CD4-positive, alpha-beta T cell treated with Interleukin-10 for 1 hour (primary cell): ENCODE data around the gene GRIK4.

Source experiments
- DNase-seq: peaks from one replicate; pipeline ENCODE4 v3.0.0-alpha.2; 2020

GRIK4 gene

DNA sequence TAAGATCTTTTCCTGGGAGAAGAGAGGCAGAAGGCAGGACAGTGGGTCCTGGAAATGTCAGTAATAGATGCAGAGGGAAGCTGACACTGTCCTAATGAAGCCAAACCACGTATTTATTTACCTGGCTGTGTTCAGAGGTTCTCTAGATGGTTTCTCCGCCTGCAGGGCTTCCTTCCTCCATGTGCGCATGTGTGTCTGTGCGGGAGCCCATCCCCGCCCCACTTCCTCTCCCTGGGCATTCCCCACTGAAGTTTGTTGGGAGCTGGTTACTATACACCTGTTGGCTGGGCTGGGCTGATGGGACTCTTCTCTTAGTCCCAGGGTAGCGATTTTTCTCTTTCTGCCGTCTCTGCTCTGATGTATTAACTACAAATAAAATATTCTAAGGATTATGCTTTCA lies 307.5 kb downstream of the GRIK4 start:
- no peak for DNase-seq

DNA sequence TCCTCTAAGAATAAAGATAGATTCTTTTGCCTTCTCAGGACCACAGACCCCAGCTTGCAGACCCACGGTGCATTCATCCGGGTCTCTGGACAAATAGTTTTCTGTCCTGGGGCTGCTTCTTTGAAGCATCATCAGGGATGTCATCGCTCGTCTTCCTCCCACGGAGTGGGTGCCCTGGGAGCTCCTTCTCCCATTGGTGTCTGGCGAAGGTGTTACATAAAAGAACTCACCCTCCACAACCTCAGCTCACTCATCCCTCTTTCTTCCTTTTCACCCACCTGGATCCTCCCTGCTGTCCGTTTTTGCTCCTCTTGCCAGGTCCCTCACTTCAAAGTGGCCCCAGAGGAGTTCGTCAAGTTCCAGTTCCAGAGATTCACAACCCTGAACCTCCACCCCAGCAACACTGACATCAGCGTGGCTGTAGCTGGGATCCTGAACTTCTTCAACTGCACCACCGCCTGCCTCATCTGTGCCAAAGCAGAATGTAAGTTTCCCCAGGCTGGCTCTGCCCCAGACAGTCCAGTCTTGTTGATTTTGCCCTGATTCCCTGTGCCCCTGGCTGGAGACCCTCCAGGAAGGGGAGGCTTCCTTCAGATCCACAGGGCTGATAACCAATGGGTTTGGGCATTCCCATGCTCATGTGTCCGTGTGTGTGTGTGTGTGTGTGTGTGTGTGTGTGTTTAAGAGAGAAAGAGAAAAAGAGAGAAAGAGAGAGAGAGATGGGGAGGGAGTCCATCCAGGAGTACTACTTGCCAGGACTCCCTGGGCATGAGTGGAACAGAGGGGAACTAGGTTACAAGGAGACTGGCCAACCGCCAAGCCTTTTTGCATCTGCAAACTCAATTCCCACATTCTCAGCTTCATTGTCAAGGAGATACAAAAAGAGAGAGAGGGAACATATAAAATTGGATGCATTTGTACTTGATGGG lies 308.2 kb downstream of the GRIK4 start:
- DNase-seq, result no peak

DNA sequence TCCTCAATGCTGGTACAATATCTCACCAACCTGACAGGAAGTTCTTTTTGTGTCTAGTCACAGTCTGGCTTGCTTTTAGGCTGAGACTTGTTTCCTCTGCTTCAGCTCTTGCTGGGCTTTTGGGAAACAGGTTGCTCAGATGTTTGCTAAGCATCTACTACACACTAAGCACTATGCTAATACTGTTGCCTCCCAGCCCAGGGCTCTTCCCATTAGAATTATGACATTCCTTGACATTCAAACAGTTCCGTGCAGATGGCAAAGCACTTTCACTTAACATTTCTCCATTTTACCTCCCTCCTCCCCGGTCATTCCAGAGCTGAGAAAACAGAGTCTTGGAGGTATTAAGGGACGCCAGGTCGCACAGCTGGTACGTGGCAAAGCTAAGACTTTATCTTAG lies 311.6 kb downstream of the GRIK4 start:
- no peak for DNase-seq

DNA sequence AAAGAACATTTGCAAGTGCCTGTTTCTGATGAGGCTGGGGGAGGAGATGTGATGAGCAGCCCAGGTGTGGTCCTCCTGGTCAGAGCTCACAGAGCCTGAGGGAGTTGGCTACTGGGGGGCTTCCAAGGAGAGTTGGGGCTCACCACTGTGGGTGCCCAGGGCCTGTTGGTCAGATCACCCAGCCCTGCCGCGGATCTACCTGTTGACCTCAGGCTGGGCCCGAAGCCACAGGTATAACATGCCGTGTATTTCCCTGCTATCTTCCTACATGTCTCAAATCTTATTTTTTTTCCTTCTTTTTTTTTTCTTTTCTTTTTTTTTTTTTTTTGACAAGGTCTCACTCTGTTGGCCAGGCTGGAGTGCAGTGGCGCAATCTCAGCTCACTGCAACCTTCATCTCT lies 312.7 kb downstream of the GRIK4 start:
- DNase-seq, result no peak

DNA sequence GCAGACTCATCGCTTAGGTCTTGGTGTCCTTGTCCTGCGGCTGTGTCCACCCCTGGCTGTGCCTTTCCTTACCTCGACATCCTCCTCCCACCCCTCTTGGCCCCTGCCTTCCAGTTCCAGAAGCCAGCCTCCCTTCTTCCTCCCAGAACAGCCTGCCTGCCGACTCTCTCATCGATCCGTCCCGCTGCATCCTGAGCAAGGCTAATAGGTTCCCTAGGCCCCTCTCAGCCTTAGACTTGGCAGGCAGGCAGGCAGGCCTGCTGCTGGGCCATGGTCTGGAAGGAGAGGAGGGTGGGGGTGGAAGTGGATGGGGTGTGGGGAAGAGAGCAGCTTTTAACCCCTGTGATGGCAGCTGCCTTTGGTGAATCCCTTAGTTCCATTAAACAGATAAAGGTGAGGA lies 315.6 kb downstream of the GRIK4 start:
- no peak for DNase-seq

DNA sequence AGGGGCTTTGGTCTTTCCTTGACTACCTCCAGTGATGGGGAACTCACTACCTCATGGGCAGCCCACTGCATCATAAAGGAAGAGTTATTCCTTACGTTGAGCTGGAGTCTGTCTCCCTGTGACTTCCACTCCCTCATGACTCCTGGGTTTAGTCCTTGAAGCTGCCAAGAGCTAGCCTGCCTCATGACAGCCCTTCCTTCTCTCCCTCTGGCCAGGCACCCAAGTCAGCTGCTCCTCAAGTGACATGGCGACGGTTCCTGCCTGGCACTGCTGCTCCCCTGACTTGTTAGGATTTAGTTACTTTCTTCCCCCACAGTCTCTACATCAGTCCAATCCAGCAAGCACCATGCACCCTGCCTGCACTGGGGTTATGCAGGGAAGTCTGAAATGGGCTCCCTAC lies 316.3 kb downstream of the GRIK4 start:
- no peak for DNase-seq

DNA sequence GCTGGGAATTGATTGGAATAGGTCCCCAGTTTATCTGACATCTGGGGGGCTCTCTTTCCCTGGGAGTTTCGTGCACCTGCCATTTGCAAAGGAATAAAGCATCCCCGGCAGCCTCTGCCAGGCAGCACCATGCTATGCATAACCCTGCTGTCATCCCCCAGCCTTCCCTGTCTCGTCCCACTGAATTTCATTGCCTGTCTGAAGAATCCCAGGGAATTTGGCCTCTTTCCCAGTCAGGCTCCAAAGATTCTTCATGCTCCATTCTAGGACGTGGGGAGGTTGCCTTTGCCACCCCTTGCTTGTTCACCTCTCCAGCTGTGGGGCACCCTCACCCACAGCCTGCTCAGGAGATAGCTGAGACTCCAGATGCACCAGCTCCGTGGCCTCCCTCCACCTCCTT lies 317.3 kb downstream of the GRIK4 start:
- no peak for DNase-seq

DNA sequence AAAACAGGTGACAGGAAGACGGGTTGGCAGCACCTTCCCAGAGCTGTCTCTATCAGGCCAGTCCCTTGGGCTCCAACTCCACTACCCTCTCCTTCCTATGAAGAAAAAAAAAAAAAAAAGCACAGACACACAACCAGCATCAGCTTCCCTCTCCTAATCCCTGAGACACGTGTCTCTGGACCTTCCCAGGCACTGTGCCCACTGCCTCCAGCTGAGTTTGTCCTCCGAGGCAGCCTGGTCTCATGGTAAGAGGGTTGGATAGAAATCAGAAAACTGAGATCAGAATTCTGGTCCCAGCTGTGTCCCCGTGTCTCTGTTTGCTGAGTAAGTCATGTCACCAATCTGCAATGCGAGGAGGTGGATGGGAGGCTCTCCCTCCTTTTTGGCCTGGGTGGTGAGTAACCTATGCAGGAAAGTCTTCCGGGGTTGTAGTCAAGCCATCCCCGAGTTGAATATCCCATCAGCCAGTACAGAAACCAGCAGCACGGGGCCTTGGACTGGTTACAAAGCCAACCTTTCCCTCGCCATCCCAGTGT lies 318.6 kb downstream of the GRIK4 start:
- DNase-seq, result no peak

DNA sequence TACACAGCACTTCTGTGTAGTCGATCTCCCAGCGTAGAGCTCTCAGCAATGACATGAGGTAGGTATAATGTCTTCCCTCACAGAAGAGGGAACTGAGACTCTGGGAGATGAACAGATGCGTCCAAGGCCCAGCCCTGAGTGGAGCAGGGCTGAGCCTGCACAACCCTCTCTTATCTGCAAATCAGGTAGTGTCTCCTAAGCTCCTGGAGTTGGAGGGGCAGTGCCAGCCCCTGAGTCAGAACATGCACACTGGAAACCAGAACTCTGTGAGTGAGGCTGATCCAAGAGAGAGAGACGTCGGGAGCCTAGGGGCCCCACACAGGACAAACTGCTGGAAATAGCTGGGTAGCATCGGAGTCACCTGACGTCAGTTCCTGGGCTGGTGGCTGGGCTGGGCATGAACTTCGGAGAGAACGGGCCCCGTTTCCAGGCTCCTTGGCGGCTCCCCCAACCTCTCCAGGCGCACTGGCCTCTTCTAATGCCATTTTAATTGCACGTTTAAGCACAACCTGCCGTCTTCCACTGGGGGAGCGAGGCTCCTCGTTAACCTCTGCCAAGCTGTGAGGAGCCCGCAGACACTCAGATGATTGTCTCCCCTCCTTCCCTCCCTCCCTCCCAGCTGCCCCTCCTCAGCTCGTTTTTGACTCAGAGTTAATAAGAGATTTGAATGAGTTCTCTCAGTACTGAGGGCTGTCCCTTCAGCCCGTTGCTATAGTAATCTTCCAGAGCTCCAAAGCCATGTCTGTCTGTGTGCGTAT lies 321.1 kb downstream of the GRIK4 start:
- DNase-seq, result no peak

DNA sequence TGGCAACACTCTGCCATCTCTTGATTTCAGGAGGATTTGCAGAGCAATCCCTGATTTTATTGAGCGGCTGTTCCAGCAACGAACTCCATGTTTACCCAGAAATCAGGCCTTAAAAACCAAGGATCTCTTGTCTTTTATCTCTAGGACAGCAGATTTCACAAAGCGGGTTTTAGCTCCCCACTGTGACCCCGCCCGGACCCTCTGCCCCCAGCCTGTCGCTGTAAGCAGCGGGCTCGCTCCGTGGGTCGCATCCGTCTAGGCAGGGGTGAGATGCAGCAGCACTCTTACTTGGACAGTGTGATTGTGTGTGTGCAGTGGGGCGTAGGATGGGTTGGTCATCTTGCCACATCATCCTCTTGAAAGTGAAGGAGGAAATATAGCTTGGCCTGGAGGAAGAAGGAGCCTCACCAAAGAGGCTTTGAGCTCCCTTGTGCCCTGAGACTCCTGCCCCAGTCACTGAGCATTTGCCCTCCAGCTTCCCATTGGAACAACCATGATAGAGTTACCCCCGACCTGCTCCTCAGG lies 323.2 kb downstream of the GRIK4 start:
- DNase-seq, result no peak

DNA sequence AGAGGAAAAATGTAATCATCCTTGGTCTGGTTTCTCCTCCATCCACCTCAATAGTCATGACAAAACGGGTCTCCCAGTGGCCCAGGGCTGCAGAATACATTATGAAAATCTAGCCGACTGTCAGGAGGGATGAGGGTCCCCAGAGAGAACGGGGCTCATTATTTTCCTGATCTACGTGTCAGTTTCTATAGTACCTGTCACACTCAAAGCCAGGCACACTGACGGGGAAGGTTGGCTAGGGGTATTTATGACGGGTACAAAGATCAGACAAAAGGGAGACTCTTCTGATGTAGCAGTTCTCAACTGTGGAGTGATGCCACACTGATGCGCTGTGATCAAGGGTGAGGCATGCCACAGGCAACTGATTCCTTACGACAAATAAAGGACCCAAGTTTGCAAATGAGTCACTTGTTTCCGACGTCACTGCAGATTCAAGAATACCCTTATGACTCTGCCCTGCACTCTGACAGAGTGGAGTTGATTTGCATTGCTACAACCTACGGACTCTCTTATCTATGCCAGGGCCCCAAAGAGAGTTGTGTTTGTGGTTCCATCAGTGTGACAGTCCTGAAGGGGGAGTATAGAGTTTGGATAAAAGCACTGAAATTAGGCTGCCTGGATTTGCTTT lies 324.2 kb downstream of the GRIK4 start:
- no peak for DNase-seq

DNA sequence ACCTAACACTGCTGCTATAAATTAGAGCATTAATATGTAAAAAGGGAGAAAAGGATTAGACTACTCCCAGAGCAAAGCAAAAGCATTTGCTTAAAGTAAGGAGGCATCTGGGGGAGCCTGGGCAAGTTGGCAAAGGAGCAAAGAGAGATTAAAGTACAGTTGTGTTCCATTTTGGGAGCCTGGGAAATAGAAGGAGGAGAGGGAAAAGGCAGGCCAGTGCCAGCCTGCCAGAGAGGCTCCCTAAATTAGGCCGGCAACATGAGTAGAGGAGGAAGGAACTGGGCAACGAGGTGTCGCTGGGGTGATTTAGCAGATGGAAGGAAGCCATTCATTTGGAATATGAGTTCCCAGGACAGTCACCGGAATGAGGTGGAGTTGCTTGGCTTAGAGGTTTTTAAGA lies 326.1 kb downstream of the GRIK4 start:
- no peak for DNase-seq

DNA sequence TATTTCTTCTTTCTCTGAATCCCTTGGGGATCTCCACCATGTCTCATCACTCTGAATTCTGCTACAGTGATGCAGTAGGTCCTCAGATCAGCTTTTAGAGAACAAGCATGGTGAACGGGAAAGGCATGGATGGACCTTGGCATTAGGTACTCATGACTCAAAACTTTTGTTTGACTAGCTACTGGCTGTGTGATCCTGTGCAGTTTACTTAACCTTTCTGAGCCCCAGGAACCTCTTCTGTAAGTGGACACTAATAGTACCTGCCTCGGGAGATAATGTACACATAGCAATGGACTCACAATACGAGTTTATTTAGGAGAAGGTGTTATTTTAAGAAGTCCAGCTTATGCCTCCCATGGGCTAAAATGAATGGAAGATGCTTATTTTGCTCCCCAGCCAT lies 327.7 kb downstream of the GRIK4 start:
- no peak for DNase-seq

DNA sequence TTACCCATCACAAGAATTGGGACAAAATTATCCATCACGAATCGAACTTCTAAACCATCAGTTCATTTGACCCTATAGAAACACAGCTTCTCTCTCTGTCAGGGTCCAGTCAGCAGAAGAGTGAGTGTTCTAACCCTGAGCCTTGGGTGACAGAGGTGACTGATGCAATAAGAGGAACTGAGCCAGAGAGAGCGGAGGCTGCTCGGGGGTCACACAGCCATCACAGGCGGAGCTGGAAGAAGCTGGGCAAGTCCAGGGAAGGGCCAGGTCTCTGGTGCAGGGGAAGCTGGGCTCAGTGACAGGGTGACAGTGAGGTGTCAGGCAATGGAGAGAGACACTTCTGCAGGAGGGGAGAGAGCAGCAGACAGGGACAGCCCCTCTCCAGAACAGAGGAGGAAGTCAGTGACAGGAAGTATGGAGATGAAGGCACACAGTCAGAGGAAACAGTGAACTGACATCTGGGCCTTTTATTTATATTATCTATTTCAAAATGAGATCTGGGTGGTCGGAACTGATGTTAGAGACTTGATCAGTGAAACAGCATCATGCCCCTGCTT lies 328.4 kb downstream of the GRIK4 start:
- no peak for DNase-seq

DNA sequence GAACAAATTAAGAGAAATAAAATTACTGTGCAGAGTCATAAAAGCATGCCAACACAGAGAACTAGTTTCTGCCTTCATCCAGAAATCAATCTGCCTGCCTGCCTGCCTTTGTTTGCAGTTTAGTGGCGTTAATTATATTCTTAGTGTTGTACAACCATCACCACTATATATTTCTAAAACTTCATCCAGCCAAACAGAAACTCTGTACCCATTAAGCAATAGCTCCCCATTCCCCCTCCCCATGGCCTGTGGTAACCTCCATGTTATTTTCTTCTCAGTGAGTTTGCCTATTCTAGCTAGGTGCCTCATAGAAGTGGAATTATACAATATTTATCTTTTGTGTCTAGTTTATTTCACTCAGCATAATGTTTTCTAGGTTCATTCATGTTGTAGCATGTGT lies 329.1 kb downstream of the GRIK4 start:
- no peak for DNase-seq

DNA sequence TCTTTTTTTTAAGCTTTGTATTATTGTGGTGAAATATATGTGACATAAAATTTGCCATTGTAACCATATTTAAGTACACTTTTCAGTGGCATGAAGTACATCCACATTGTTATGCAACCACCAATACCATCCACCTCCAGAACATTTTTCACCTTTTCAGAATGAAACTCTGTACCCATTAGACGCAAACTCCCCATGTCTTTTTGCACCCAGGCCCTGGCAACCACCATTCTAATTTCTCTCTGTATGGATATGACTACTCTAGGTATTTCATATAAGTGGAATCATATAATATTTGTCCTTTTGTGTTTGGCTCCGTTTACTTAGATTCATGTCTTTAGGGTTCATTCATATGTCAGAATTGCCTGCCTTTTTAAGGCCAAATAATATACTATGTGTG lies 329.5 kb downstream of the GRIK4 start:
- DNase-seq, result no peak

DNA sequence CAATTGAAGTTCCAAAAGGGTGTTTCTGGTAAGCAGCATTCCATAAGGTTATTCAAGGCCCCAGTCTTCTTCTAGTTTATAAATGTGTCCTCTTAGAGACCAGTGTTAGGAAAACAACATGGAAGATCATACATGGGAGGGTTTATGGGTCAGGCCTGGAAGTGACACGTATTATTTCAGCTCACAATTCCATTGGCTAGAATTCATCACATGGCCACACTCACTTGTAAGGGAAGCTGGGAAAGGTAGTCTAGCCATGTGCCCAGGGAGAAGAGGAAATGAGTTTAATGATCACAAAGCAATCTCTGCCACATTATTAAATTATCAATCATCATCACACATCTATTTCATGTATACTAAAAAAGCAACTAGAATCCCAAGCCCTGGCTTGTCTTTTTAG lies 330.6 kb downstream of the GRIK4 start:
- no peak for DNase-seq

DNA sequence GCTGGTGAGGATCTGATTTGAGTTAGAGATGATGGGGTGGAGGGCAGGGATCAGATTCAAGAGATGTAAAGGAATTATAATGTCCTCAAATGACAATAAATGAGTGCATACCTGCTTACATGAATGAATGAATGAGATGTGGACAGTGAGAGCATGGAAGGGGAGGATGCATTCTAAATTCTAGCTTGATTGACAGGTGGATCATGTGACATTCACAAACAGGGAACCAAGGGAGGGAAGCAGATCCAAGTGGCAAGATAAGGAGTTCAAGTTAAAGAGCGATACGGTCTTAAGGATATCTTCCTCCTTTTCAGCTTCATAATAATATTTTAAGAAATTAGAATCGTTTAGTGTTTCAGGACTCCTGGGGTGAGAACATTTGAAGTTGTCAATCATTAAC lies 341.9 kb downstream of the GRIK4 start:
- DNase-seq, result no peak

DNA sequence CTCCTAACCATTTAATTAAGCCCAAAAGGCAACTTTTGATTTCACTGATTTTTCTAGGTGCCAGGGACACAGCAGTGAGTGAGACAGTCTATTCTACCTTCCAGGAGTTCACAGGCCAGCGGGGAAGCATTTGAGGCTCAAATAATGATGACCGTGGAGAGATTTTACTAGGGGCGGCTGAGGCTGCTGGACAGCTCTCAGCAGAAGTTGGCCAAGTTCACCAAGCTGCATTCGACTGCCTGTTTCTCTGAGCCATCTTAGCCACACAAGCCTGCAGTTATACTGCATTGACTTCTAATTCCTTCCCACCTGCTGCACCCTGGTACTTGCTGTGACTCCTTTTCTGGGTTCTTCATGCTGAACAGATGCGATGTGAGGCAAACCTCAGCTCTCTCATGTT lies 343.4 kb downstream of the GRIK4 start:
- DNase-seq, result no peak

DNA sequence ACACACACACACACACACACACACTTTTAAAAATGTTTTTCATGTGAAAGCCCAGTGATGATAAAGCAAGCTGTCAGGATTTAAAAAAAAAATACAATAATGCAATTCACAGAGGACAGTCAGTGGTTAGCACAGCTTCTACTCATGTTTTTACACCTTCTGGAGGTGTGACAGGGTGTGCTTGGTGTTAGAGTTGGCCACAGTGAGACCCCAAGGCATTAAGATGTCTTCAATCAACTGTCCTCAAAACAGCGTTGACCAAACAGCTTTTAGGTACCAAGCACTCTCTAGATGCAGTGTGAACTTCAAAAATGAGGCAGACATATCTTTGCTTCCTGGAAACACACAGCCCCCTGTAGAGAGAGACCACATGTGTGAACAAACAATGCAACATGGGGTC lies 346.0 kb downstream of the GRIK4 start:
- DNase-seq, result no peak

DNA sequence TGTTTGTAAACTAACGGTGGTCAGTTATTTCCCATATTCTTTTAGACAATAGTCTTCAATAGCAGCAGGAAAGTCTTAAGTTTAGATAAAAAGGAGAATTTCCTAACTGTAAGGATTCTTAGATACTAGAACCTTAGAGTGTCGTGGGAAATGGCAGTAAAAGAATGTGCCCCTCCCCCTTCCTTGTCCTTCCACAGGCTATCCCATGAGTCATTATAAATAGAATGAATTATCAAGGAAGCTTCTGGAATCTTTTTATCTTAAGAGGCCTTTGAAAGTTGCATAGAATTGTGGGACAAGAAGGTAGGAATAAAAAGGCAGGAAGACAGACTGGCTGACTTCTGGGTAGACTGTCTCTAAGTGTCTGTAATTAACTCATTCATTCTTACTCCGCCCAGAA lies 347.2 kb downstream of the GRIK4 start:
- DNase-seq, result no peak

DNA sequence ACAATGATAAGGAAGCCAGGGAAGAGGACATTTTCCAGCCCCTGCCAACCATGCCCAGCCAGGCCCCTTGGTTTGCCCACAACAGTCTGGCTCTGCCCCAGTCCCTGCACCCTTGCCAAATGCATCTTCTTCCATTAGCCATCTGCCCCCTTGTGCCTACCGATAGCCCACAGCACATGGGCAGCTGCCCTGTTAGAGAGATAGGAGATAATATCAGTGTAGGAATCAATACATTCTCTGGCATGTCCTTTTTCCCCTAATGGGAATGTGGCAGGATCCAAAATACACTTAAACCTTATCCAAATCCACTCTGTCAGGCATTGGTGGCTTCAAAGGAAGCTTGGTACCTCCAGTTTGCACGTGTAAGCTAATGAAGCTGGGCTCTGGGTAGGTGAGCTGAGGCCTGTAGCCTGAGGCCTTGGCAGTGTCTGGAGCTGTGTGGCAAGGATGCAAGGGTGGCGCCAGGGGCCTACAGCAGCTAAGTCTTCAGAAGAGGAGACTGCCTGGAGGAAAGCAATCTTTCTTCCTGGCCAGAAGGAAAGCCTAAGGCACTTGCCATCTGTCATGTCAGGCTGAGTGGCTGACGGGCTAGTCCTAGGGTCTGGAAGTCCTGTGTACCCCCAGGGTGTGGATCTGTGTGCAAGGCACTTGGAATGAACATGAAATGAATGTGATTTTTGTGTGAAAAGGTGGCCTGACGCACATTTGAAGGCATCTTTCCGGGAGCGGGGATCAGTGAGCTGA lies 348.2 kb downstream of the GRIK4 start:
- no peak for DNase-seq
